Rectal smooth muscle tissue (tissue), 1 donor: ENCODE results near the gene ZFY.

Source experiments
- H3K27ac ChIP-seq: one replicate; pipeline ENCODE4 v1.7.0; 2013; ENCODE audit warnings: low read depth, low read length, inconsistent platforms
- H3K27me3 ChIP-seq: one replicate; pipeline ENCODE4 v1.7.0; 2013; ENCODE audit warnings: low read length; ENCODE audit not compliant: control insufficient read depth, insufficient read depth
- H3K36me3 ChIP-seq: one replicate; pipeline ENCODE4 v1.7.0; 2013; ENCODE audit warnings: low read length; ENCODE audit not compliant: control insufficient read depth, insufficient read depth
- H3K4me1 ChIP-seq: one replicate; pipeline ENCODE4 v1.7.0; 2013; ENCODE audit warnings: low read length; ENCODE audit not compliant: control insufficient read depth, insufficient read depth
- H3K4me3 ChIP-seq: one replicate; pipeline ENCODE4 v1.7.0; 2013; ENCODE audit warnings: low read length
- H3K9ac ChIP-seq: one replicate; pipeline ENCODE4 v1.7.0; 2013; ENCODE audit warnings: low read length

The ZFY gene

GRCh38 chrY:2934861-2935715 lies at the start of gene ZFY:
Gene ZFY (plus strand): TSS chrY:2935381. CDS start chrY:2953937, 18,556 bp downstream.
- Histone ChIP-seq H3K36me3 (no peaks in the 10 kb centered on the region), H3K27ac (no peak within 1 kb of the TSS), H3K9ac (no peak within 1 kb of the TSS), H3K4me1 (no peaks in the 10 kb centered on the region), H3K27me3 (no peaks in the 10 kb centered on the region), H3K4me3 (no peak within 1 kb of the TSS)

DNA sequence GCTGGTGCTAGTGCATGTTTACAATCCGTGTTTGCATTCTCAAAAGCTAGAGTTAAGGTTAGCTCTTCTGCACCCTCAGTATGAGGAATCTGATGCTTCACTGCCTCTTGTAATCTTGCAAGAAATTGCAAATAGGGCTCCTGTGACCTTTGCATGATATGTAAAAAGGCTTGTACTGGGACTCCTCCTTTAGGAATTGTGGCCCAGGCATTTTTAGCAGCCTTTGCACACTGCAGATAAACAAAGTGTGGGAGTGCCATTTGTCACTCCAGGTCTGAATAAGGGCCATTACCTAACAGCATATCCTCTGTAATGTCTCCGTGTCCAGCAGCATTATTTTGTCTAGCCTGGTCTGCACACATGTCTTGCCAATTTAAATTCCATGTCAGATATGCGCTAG lies 49.3 kb upstream of the ZFY start:
- Histone ChIP-seq H3K4me1 (no peaks in the 10 kb centered on the region), H3K27me3 (no peaks in the 10 kb centered on the region), H3K9ac (no peak overlapping the region), H3K4me3 (no peak overlapping the region), H3K27ac (no peak overlapping the region), H3K36me3 (no peaks in the 10 kb centered on the region)

DNA sequence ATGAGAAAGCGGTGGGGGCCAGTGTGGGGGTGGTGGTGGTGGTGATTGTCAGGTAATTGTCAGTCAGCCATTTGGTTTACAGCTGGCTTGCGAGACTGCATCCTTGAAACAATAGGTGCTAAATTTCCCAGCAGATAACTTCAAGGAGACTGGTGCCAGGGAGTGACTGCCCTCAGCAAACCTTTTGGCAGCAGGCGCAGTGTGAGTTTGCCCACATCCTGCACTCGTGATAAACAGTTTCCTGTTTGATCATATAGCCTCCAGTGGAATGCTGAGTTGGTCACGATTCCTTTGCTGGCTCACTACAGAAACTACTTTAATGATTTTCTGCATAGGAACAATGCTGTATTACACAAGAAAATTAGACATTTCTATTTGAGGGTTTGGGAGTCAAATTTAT lies 47.8 kb upstream of the ZFY start:
- no peak overlapping the region for H3K9ac ChIP-seq
- H3K36me3 ChIP-seq: no peaks in the 10 kb centered on the region
- no peaks in the 10 kb centered on the region for H3K4me1 ChIP-seq
- H3K27me3 ChIP-seq: no peaks in the 10 kb centered on the region
- H3K4me3 ChIP-seq: no peak overlapping the region
- no peak overlapping the region for H3K27ac ChIP-seq

DNA sequence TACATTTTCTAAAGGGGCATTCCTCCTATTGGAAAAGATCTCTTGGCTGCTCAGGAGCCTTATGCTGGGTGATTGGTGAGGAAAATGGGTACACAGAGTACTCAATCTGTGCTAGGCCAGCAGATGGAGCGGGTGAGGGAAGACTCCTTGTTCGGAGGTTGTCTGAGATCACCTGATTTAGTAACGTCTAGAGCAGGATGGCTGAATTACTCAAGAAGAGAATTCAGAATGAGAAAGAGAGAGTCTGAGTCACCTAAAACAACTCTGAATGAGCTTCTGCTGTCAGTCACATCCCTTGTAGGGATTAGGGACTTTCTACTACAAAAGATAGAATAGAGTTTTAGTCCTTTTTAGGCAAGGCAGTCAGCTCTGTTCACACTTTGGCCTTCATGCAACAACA lies 47.2 kb upstream of the ZFY start:
- Histone ChIP-seq H3K27me3 (no peaks in the 10 kb centered on the region), H3K27ac (no peak overlapping the region), H3K4me1 (no peaks in the 10 kb centered on the region), H3K9ac (no peak overlapping the region), H3K36me3 (no peaks in the 10 kb centered on the region), H3K4me3 (no peak overlapping the region)

DNA sequence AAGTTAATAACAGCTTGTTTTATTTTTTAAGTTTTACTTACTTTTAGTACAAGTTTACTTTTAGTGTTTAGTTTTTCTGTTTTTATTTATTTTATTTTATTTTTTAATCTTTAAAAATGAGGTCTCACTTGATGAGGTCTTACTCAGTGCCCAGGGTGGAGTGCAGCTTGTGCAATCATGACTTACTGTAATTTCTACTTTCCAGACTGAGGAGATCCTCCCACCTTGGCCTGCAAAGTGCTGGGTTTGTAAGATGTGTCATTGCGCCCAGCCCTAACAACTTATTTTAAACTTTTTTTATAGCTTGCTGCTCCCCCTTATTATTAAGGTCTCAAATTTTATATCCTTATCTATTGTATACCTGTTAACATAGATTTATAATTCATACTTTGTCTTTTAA lies 41.7 kb upstream of the ZFY start:
- no peak overlapping the region for H3K27ac ChIP-seq
- H3K9ac ChIP-seq: no peak overlapping the region
- H3K36me3 ChIP-seq: no peaks in the 10 kb centered on the region
- no peak overlapping the region for H3K4me3 ChIP-seq
- H3K27me3 ChIP-seq: no peaks in the 10 kb centered on the region
- no peaks in the 10 kb centered on the region for H3K4me1 ChIP-seq

- no peak overlapping the region for H3K27ac ChIP-seq
- H3K4me3 ChIP-seq: no peak overlapping the region
- no peaks in the 10 kb centered on the region for H3K4me1 ChIP-seq
- no peaks in the 10 kb centered on the region for H3K36me3 ChIP-seq
- no peak overlapping the region for H3K9ac ChIP-seq
- H3K27me3 ChIP-seq: no peaks in the 10 kb centered on the region
These were observed 39.1 kb upstream of the ZFY start for GRCh38 chrY:2896050-2896449.

GRCh38 chrY:2907356-2907755 lies 27.8 kb upstream of the ZFY start:
- Histone ChIP-seq H3K27me3 (no peaks in the 10 kb centered on the region), H3K27ac (no peak overlapping the region), H3K36me3 (no peaks in the 10 kb centered on the region), H3K9ac (no peak overlapping the region), H3K4me1 (no peaks in the 10 kb centered on the region), H3K4me3 (no peak overlapping the region)

GRCh38 chrY:2913066-2913815 lies 21.9 kb upstream of the ZFY start:
- no peaks in the 10 kb centered on the region for H3K27me3 ChIP-seq

GRCh38 chrY:2934078-2934477 lies 1.1 kb upstream of the ZFY start:
- no peaks in the 10 kb centered on the region for H3K27me3 ChIP-seq
- no peaks in the 10 kb centered on the region for H3K36me3 ChIP-seq
- no peaks in the 10 kb centered on the region for H3K4me1 ChIP-seq
- no peak overlapping the region for H3K27ac ChIP-seq
- no peak overlapping the region for H3K4me3 ChIP-seq
- H3K9ac ChIP-seq: no peak overlapping the region

More at GRCh38 chrY:2913066-2913815, 21.9 kb upstream of the ZFY start:
- H3K27ac ChIP-seq: no peak overlapping the region
- H3K4me1 ChIP-seq: no peaks in the 10 kb centered on the region
- H3K36me3 ChIP-seq: no peaks in the 10 kb centered on the region
- H3K9ac ChIP-seq: no peak overlapping the region
- no peak overlapping the region for H3K4me3 ChIP-seq

DNA sequence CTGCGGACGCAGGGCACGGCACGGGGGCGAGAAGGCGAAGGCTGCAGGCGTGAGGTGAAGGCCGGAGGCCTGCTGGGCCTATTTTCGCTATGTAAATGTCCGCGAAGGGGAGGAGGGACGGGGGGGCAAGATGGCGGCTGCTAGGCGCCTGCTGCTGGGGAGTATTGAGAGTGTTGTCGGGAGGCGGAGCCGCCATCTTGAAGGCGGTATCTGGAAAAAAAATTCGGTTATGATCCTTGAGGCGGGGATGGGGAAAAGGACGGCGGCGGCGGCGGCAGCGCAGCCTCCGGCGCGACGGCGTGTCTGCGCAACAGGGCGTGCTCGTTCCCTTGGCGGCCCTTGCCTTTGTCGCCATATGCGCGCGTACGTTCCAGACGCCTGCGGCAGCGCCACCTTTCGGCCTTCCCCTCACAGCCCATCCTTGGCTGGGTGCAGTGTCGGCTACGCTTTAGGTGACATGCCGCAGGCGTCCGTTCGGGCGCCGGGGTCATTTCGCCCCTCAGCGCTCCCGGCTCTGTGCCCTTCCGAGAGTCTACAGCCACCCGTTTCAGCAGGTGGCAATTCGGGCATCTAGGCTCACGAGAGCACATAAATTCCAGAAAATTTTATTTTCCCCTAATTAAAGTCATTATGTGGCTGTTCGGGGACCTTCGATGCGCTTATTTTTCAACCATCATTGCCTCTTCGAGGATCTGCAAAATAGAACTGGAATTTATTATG lies 695 bp downstream of the ZFY start:
- Histone ChIP-seq H3K27me3 (no peaks in the 10 kb centered on the region), H3K4me1 (no peaks in the 10 kb centered on the region), H3K27ac (no peak overlapping the region), H3K9ac (no peak overlapping the region), H3K4me3 (no peak overlapping the region), H3K36me3 (no peaks in the 10 kb centered on the region)

- no peak overlapping the region for H3K4me3 ChIP-seq
- H3K4me1 ChIP-seq: no peaks in the 10 kb centered on the region
- no peak overlapping the region for H3K27ac ChIP-seq
- no peak overlapping the region for H3K9ac ChIP-seq
- no peaks in the 10 kb centered on the region for H3K27me3 ChIP-seq
- no peaks in the 10 kb centered on the region for H3K36me3 ChIP-seq
These were observed 1.2 kb downstream of the ZFY start for GRCh38 chrY:2936436-2936750.

- Histone ChIP-seq H3K27ac (no peak overlapping the region), H3K27me3 (no peaks in the 10 kb centered on the region), H3K9ac (no peak overlapping the region), H3K4me3 (no peak overlapping the region), H3K4me1 (no peaks in the 10 kb centered on the region), H3K36me3 (no peaks in the 10 kb centered on the region)
These were observed 2.0 kb downstream of the ZFY start for GRCh38 chrY:2937149-2937548.
